CD1c-positive myeloid dendritic cell (primary cell): Measurements from ENCODE around the gene ABHD14A.

Experiments used
- DNase-seq: peaks from one replicate; pipeline ENCODE4 v3.0.0-alpha.2; 2016; ENCODE audit errors: extremely low spot score

Gene ABHD14A

DNA sequence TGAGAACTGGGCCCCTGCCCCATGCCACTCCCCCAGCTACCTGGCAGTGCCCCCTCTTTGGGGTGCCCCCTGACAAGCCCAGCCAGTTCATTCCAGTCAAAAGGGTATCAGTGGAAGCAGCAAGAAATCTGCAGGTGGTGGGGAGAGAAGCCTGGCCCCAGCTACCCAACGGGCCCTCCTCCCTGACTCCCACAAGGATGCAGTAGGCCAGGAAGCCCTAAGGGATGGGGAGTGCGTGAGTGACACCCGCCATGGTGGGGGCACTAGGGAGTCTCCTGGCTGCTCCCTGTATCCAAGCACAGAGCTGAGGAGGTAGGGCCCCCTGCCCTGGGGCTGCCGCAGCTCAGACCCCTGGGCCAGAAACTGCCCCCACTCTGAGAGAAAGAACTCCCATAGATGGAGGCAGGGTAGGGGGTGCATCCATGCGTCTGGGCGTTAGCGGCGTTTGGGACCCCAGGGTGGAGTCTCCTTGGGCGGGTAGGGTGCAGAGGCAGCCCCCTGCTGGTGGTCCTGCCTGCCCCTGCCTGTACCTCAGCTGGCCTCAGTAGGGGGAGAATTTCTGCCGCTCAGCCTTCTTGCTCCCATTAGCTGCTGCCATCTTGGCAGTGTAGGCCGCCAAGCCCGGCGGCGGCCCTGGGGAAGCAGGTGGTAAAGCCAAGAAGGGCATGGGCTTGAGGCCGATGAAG, 17.2 kb upstream of the ABHD14A start:
- DNase-seq = no peak

DNA sequence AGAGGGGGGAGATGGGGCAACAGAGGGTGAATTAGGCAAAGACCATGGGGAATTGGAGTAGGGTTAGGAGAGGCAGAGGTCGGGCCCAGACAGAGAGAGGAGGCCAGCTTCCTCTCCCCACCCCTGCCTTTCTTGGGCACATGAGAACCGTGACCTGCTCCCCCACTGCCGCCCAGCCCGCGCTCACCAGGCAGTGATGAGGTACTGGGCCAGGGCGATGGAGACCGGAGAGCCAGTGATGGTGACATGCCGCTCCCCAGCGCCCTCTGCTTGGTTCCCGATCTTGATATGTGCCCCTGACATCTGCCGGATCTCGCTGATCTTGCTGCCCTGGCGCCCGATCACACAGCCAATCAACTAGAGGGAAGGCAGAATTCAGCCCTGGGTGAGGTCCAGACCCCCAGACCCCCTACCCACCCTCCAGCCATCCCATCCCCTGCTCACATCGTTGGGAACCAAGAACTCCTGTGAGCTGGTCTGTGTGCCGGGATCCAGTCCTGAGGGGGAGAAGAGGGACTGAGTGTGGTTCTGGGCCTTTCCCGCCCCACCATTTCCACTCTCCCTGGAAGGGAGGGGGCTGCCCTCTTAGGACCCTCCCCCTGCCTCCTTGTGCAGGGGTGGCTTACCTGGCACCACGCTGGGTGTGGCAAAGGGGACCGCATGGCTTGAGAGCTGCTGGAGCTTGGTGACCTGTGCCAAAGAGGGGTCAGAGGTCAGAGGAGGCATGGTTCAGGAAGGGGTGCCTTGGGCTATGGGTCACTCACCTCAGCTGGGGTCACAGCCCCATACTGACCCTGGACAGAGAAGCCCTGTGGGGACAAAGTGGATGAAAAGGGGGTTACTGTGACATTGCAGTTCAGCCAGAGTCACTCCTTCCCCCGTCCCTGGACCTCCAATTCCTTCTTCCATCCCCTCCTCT, 16.0 kb upstream of the ABHD14A start:
- DNase-seq = no peak

DNA sequence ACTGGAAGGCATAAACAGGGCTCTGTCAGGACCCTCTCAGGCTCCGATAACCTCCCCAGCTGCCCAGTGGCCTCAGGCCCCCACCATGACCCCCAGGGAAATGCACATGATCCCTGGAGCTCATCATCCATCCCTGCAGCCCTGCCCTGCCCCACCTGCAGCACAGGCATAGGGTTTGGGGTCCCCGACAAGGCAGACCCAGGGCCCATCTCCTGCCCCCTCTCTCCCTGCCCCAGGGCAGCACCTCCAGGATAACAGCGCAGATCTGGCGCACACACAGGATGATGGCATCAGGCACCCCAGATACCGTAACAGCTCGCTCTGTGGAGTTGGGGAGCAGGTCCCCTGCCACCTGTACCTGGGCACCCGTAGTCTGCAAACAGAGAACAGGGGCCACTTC, 15.2 kb upstream of the ABHD14A start:
- DNase-seq = no peak

DNA sequence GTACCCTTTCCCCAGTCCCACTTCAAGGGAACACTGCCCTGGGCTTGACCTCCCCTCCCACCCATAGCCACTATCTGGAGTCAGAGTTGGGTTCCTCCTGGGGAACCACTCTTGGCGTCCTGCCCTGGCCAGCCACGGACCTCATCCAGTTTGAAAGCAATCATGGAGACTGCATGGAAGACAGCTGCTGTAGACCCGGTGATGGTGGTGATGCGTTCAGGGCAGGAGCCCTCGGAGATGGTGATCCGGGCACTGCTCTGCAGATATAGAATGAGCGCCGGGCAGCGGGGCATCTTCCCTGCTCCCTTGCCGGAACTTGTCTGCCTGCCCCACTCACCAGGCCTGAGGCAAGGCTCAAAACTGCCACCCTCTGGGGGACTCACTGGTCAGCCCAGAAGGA, 14.5 kb upstream of the ABHD14A start:
- DNase-seq = no peak

DNA sequence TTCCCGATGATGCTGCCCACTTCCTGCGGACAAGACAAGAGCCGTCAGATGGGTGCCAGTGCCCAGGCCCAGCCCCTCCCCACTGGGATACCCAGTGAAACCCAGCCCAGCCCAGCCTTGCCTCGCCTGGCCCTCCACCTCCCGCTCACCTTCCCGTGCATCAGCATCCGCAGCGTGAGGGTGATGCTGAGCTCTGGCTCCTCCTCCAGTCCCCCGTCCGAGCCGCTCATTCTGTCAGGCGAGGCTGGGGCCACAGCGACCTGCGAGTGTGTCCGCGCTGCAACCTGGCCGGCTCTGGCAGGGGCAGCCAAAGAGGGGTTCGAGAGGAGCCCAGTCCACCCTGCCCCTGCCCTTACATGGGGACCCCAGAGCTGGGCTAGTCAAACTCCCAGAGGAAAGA, 13.9 kb upstream of the ABHD14A start:
- DNase-seq = no peak

DNA sequence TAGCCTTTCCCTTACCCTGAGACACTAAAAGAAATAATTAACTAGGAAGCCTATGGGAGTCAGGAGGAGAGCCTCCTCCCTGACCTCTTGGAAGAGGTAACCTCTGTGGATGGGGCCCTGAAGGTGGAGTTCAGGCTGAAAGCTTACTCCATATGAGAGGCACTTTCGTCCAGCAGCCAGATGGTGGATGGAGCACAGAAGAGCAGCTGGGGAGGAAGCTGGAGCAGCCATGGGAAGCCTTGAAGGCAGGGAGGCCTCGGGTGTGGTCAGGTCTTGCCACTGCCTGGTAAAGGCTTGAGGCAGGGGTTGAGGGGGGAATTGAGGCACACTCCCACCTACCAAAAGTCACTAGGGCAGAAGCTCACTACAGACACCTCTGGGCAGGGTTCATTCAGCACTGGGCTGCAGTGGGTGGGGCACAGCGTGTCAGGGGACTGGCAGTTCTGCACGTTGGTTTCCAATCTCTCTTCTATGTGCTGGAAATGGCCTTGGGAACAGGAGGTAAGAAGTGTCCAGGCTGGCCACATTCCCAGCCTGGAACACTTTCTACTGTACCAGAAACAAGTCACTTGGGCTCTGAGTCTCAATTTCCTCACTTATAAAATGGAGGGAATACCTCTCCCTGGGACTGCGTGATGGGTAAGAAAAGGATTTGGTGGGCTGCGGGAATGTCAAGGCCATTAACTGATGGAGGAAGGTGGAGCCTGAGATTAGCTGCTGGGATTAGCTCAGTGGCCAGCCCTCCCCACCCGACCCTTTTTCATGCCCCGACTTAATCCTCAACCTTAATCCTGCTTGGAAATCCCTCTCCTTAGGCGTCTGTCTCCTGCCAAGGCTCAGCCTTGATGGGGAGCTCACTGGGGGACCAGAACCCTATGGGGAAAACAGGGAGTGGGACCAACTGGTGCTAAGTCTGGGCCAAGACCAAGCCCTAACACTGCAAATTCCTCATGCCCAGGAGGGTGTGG, 13.0 kb upstream of the ABHD14A start:
- DNase-seq = no peak

DNA sequence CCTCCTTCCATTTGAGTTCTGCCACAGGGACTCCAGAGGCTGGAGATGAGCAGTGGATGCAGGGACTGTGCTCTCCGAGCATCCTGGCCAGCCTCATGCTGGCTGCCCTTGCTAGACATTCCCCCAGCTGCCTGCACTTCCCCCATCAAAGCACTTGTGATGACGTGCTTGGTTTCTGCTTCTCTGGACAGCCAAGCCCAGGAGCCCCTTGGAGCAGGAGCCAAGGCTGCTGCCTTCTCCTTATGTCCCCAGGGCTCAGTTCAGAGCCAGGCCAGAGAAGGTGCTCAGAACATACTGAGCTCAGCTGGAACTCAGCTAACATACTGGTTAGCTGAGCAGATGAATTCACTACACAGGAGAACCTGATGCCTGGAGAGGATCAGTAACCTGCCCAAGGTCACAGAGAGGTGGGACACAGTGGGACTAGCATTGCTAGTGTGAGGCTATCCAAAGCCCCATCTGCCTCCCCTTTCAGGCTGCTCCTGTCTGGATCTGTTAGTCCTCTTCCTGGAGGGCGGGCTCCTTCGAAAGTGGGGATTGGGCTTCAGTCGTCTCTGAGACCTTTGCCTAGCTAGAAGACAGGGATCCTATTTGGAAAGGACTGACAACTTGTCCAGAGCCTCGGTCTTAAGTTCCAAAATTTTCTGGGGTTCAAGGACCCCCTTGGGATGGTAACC, 11.9 kb upstream of the ABHD14A start:
- DNase-seq = no peak

DNA sequence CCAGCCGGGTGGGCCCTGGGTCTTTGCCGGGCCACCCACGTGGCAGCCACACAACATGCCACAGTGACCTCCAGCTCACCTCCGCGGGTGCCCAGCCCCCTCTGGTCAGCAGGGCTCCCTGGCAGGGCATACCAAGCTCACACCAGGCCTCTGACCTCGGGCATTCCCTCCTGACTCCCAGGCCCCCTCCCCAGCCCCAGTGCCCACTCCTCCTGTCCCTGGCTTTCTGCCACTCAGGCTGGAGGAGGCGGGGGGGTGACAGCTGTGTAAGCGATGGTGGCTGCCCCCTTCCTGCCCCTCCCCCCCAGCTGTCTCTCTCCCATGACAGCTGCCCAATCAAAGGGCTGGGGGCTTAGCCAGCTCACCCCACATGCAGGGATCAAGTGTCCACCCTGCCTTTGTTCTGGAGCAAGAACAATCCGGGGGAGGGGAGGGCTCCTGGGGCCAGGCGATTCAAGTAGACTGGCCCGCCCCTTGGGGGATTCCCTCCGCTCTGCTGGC, 10.9 kb upstream of the ABHD14A start:
- DNase-seq = no peak

DNA sequence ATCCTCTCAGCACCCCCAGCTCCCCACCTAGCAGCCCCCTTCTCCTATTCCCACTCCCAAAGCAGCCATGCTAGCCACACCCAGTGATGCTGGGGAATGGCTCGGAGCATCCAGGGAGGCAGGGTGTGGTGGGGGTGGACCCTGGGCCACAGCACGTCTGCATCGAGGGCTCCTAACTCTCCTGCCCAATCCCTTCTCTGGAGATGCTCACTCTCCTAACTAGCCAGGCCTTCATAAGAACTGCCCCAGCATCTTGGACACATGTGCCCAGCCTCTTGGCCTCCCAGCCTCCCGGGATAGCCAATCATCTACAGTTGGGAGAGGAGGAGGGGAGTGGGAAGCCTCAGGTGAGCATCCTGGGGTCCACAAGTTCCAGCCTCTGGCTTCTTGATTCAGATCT, 10.3 kb upstream of the ABHD14A start:
- DNase-seq = no peak

DNA sequence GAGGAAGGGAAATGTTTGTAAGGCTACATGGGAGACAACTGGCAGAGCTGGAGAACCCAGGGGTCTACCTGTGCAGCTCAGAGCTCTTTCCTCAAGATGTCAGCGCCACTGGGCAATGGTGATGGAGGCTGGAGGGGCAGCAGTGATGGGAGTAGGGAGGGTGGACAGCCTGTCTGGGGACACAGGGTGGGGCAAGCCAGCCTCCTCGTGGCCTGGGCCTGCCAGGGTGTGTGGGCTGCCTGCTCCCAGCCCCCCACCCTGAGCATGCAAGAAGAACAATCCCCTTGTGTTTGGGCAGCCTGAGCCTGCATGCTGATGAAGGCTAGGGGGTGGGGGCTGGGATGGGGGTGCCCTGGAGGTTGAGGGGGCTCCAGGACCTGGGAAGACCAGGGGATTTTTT, 8.8 kb upstream of the ABHD14A start:
- no peak for DNase-seq

DNA sequence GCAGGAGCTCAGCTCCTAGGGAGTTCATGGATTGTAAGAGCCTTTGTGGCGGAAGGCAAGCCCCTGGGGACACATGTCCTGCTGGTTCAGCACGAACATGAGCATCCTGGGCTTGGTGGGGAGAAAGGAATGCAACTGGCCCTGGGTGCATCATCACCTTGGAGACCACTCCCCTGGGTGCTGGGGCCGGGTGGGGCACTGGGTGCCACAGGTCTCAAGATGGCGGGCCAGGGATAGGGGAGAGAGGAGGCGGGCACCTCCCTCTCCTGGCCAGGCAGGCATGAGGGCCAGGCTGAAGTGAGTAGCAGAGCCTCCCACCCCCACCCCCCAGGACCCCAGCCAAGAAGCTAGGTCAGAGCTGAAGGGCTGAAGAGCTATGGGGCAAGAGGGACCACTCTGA, 8.4 kb upstream of the ABHD14A start:
- DNase-seq = no peak

DNA sequence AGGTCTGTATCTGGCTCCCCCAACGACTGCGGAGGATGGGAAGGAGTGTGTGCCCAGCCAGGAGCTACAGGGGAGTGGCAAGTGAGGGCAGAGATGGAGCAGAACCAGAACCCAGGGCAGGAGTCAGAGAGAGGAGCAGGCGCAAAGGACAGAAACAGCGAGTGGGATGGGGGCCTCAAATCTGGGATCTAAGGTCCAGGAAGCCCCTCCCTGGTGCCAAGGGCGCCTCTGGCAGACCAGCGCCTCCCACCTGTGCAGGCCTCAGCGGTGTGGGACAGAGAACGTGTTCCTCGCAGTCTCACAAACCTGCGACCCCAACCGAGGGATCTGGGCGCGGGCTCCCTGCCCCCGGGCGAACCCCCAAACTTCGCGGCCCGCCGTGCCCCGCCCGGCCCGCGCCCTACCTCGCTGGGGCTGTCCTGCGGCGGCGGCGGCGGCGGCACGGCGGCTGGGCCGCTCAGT, 7.9 kb upstream of the ABHD14A start:
- DNase-seq = no peak

DNA sequence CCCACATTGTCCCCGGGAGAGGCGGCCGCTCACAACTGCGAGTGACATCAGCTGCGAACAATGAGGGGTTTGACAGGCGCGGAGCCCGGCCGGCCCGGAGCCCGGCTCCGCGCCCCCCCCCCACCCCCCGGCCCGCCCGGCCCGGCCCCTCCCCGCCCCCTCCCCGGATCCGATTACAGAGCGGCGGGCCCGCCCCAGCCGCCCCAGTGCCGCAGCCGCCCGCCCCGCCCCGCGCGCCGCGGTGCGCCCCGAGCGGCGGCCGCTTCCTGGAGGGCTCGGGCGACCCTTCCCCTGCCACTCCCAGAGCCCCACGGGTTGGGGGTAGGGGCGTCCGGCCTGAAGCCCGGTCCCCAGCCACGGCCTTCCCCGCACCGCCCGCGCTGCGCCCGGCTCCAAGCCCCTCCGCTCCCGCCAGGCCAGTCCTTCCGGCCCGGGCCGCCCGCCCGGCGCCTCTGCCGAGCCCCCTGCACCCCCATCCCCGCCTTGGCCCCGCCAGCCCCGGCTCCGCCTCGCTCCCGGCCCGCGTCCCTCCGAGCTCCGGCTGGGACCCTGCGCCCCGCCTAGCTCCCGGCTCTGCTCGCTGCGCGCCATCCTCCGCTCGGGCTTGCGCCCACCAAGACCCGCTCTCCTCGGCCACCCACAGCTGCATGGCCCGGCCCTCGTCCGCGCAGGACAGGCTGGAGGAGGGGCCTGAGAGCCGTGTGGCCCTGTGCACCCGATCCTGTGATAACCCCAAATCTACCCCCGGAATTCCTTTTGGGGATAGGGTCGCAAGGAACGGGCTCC, 7.3 kb upstream of the ABHD14A start, which contains the start of gene PCBP4:
Gene PCBP4 (minus strand): TSS at position 71 of the 786 bp plus-strand sequence. CDS start 6,214 bp downstream, outside the sequence.
- peak; percentile 24 for DNase-seq

DNA sequence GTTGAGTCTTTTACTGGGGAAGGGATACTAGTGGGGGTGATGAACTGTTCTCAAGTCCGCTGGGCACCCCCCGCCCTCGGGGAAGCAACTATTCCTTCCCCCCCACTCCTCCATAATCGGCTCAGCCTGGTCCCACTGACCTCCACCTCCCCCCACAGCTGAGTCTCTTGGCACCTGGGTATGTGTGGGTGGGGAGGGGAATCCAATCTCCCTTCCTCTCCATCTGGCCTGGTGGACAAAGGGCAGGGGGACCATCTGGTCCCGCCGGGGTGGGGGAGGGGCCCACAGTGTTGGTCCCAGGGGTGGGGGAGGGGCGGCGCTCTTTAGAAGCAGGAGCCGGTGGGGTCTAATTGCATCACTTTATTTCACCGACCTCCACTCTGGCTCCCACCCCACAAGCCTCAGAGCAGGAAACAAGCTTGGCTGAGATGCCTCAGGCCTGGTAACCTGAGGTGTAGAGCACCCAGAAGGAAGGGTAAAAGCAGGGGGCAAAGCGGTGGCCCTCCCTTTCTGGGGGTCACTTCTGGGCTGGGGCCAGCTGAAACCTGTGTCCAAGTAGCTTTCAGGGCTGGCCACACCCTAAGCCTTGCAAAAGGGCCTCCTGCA, 6.6 kb upstream of the ABHD14A start:
- no peak for DNase-seq

DNA sequence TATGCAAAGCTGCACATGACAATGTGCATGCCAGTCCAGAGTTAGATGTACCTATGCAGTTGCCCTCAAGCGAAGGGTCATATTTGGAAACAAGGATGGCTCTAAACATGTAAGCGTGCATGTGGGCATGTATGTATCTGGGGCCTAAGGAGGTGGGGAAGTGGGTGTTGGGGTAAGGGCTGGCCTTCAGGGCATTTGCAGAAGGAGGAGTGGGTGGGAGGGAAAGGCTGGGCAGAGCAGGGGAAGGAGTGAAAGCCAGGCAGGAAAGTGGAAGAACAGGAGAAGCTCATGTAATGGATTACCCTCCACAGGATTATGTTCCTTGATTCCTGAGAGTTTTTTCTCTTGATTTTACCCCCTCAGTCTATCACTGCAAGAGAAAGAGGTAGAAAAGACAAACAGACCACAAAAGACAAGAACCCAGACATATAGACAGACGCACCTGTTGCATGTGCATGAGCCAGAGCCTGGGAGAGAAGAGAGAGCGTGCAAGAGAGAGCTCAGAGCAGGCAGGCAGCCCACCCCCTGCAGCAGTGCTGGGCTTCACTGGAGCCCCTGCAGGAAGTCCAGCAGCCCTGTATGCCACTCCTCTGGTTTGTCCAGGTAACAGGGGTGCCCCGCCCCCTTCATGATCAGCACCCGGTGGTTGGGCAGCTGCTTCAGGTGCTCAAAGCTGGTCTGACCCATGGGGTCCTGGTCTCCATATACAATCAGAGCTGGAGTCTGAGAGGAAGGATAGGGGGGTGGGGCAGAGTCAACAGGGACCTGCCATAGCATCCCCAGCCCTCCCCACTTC, 5.8 kb upstream of the ABHD14A start:
- no peak for DNase-seq

DNA sequence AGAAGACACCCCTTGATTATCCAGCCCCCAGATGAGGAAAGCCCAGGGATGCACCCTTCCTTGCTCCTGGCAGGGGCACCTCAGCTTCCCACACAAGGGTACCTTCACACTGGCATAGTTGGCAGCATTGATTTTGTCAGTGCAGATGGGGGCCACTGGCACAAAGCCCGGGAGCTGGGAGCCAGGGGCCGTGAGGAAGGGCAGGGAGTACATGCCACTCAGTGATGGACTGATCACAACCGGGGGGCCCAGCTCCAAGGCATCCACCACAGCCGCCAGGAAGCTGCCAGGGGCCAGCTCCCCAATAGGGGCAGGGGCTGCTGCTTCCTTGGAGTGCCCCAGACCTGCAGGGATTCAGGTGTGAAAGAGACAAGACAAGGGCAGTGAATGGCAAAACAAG, 5.0 kb upstream of the ABHD14A start:
- DNase-seq = no peak

DNA sequence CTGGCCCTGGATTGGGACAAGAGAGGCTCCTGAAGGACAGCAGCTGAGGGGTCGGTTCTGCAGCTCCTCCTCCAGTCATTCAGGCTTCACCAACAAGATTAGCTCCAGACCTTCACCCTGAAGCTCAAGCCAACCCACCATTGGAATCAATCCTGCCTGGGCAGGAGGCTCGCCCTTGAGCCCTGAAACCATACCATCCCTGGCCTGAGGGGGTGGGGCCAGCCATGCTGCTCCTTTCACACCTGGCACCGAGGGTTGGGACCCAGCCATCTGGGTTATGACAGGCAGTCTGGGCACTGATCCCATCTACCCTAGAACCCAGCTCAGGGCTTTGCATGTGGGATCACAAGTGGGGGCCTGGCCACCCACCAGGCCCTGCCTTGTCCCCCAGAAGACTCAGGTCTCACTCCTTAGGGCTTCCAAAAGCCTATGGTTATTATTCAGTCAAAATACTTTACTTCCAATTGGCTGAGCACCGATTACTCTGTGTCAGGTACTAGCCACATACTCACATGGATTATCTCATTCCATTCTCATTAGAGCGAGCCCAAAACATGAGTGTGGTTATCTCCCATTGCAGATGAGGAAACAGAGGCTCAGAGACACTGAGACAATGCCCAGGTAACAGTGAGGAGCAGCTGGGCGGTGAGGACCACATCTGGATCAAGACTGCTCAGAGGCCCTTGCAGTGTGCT, 4.1 kb upstream of the ABHD14A start:
- DNase-seq = no peak

DNA sequence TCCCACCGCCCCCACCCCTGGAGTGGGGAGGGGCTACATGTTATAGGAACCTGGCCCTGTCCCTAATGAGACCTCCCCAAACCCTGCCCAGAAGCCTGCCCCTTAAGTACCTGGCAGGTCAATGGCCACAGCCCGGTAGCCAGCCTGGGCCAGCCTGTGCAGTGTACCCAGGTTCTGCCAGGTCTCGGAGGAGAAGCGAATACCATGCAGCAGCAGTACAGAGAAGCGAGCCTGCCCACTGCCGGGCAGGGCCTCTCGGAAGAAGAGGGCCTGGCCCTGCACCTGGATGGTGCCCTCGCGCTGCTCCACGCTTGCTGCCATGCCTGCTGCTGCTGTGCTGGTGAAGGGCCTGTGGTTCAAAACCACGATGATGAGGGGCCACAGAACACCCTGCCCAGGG, 3.5 kb upstream of the ABHD14A start:
- DNase-seq = no peak
